NOMO-1 (cell line): ENCODE data around the gene PSMD13.

Source experiments
- DNase-seq, 2 experiments: peaks; one replicate each; lab custom pipeline; 2025; ENCODE audit not compliant: unreplicated experiment in 2 of 2; lab: John Stamatoyannopoulos, UW

Gene PSMD13

DNA sequence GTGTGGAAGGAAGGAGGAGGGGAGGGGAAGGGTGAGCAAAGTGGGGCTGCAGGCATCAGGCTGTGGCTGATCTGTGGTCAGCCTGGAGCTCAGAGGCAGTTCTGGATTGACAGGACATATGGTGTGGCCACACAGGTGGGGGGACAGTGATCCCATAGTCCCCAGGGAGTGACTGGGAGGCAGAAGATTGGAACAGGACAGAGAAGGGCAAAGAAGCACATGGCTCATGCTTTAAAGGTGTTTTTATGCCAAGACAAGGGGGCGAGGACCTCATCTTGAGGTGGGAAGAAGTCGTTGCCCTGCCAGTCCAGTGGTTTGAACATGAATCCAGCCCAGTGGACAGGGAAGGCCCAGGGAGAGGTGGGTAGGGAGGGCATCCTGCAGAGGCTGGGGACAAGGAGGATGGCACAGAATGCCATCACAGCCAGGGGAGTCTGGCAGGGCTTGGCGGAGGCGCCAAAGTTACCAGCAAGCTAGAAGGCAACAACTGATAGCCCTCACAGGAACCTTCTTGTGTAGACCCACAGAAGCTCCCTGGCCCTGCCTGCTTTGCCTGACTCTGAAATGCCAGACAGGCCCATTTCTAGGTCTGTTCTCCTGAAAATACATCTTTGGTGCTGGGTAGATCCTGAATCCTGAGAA lies 32.7 kb upstream of the PSMD13 start:
- DNase-seq, result no peak

DNA sequence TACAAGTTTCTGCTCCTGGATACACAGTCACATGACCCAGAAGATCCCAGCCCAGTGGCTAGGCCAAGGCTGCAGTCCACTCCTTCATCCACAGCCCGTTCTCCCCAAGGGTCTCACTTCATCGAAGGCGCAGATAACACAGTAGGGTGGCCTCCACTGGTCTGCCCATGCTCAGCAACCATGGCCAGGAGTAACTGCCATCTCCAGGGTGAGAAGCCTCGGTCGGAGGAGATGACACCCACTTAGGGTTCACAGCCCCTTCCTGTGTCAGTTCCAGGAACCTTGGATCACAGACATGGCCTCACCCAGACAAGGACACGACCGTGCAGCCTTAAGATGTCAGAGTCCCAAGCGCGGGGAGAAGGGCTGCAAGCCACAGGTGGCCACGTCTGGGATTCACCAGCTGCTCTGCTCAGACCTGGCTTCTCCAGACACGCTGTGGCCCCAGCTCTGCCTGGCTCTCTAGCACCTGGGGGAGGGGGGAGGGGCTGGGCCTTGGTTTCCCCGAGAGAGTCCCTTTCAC lies 32.1 kb upstream of the PSMD13 start:
- no peak for DNase-seq

DNA sequence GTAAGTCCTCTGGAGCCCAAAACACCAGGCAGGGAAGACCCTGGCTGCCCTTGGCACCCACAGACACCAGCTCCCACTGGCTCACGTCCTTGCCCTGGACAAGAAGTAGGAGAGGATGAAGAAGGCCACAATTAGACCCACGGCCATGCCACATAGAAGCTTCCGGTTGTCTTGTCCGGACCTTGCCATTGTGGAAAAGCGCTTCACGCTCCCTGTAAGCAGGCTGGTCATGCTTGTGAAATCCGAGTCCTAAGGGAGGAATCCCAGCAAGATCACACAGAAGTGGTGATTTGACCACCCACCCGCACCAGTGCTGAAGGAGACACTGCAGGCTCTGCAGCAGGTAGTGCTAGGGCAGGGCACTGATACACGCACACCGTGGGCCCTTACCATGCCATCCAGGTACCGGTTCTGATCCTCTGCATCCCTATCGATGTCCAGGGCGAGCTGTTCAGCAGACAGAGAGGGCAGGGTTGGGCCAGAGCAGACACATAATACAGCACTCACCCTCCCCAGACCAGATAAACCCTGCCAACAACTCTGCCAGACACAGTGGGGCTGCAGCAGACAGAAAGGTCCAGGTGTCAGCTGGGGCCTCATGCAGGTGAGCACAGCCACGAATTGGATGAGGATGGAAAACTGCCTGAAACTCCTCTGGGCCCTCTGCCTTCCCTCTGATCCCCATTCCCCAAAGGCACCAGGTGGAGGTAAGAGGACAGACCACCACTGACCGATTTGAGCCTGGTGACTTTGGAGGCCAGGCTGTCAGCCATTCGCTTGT lies 31.4 kb upstream of the PSMD13 start:
- DNase-seq, result no peak

DNA sequence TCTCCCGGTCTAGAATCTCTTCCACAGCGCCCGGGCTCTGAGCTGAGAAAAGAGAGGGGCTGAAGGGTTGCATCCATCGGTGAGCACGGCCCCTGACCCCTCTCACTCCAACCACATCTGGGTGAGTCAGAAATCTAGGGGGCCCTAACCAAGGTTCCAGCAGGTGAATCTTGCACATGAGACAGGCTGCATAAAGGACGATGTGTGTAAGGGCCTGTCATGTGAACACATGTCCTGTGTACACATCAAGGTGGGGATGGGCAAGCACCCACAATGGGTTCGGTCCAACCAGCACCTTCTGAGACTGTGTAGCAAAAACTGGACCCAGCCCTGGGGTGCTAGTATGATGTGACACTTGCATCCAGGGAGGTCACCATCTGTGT lies 30.8 kb upstream of the PSMD13 start:
- no peak for DNase-seq

DNA sequence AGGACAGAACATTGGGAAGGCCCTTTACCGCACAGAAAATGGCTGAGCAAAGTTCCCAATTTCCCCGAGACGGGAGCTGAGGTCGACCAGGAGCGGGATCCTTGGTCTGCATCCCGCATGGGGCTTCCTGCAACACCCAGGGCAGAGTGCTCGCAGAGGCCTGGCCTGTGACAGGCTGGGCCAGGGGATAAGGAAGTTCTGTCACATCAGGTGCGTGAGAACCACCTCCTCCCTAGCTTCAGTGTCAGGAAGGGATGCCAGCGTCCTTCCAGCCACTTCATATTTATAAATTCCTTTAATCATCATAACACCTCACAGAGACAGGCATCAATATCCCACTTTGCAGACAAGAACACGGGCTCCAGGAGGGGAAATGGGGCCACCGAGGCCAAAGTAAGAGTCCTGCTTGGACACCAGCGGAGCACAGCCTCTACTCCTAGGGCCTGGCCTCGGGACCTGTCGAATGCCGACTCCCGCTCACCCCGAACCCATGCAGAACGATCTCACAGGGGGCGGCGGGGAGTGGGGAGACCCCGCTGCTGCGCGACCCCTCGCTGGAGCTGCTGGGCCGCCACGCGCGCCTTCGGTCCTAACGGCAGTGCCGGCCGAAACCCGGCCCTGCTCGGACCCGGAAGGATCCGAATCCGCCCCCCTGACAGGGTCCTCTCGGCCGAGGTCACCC lies 30.1 kb upstream of the PSMD13 start:
- peak; percentile 18 to 24 for DNase-seq

DNA sequence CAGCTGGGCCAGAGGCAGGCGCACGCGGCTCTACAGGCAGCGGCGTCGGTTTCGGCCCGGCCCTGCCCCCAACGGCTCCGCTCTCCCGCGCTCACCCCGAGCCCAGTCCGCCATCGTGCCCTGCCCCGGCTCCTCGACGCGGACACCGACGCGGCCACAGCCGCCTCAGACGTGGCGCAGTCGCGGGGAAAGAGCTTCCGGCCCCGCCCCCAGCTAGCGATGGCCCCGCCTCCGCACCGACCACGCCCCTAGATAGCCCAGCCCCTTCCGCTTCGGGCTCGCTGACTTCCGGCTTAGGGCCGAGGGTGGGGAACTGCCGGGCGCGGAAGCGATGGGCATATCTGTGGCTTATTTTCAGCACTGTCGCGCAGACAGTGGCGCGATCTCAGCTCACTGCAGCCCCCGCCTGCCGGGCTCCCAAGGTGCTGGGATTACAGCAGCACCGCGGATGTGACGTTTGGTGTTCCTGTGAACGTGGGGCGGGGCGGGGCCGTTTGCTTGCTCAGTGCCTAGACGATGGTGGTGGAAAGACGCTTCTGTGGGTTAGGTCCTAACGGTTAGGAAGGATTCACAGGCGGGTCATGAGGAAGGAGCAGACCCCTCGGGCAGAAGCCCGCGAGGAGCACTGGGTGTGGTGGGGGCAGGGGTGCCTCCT lies 29.4 kb upstream of the PSMD13 start, which contains the start of the genes BET1L and RIC8A:
TSS of gene BET1L (minus strand) at position 192 of the 655 bp plus-strand sequence. CDS start at position 114, 78 bp downstream.
TSS of gene RIC8A (plus strand) at position 501 of the 655 bp plus-strand sequence. CDS start 1,147 bp downstream, outside the sequence.
- DNase-seq, result peak; percentile 97 to 98

DNA sequence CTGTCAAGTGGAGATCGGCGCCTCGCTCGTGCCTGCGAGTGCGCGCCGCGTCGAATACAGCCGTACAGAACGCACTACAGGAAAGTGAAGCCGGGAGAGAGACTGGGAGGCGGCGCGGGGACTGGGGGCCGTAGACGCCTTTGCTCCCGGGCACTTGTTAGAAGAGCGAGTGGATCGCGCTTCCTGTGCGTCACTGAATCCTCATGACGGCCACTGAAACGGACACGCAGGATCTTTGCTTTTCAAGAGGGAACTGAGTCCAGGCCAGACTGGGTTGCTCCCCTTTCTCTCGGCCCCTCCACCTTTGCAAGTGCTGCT lies 29.0 kb upstream of the PSMD13 start:
- no peak for DNase-seq

DNA sequence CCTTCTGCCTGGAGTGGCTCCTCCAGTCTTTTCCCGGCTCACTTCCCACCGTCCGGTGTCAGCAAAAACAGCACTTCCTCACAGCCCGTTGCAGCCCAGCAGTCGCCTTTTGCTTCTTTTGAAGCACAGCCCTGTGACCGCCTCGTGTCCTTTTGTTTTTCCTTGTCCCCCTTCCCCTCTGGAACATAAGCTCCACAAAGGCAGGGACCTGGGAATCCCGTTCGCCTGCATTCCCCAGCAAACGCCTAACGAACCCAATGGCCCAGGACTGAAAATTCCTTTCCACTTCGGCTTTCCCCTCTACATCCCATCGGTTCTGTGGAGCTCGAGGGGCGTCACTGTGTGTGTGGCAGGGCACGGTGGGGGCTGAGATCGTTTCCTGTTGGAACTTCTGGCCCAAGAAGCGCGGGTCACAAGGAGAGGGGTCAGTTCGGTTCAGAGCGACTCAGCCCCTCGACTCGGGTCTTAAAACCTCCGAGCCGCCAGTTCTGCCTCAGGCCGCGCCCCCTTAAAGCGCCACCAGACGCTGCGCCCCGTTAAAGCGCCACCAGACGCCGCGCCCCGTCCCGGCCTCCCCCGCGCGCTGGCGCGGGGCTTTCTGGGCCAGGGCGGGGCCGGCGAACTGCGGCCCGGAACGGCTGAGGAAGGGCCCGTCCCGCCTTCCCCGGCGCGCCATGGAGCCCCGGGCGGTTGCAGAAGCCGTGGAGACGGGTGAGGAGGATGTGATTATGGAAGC lies 28.4 kb upstream of the PSMD13 start:
- DNase-seq, result peak; percentile 81 to 90

DNA sequence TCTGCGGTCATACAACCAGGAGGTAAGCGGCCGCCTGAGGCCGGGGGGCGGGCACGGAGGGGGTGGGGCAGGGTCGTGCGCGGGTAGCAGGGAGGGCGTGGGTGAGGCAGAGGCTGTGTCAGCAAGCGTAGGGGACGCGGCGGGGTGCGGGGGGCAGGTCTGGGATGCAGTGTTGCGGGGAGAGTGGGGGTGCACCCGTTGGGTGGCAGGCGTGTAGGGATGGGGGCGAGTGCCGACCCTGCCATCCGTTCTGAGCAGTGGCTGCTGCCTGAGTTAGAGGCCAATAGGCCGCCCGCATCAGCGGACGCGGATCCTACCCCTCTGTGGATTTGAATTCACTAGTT lies 27.9 kb upstream of the PSMD13 start:
- DNase-seq, result no peak

DNA sequence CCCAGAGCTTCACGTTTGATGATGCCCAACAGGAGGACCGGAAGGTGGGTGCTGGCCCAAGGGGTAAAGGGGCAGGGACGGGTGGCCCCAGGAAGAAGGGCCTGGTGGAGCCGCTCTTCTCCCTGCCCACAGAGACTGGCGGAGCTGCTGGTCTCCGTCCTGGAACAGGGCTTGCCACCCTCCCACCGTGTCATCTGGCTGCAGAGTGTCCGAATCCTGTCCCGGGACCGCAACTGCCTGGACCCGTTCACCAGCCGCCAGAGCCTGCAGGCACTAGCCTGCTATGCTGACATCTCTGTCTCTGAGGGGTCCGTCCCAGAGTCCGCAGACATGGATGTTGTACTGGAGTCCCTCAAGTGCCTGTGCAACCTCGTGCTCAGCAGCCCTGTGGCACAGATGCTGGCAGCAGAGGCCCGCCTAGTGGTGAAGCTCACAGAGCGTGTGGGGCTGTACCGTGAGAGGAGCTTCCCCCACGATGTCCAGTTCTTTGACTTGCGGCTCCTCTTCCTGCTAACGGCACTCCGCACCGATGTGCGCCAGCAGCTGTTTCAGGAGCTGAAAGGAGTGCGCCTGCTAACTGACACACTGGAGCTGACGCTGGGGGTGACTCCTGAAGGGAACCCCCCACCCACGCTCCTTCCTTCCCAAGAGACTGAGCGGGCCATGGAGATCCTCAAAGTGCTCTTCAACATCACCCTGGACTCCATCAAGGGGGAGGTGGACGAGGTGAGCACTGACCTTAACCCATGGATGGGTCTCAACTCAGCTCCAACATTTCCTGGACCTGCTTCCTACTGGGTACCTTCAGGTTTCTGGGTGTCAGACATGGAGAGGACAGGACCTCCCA lies 27.3 kb upstream of the PSMD13 start:
- DNase-seq, result no peak

DNA sequence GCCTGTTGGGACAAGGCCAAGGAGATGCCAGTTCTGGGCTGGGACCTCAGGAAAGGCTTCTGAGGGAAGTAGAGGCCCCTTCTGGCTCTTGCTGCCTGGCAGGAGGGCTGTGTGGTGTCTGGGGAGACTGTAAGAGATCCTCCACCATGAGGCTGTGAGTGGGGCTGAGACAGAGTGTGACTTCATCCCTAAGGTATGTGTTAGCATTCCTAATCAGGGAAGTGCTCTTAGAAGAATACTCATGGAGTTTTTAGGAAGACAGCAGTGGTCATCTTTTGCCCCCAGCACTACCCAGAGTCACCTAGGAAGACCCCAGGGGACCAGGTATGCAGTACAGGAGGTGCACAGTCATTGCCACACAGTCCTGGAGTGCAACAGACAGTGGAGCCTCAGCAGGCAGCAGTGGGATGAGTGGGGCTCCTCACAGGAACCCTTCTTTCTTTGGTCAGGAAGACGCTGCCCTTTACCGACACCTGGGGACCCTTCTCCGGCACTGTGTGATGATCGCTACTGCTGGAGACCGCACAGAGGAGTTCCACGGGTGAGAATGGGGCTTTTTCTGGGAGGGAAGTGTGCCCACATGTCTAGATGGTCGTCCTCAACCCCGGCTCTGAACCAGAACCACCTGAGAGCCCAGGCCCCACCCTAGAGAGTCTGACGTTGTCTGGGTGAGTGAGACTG lies 26.5 kb upstream of the PSMD13 start:
- no peak for DNase-seq

DNA sequence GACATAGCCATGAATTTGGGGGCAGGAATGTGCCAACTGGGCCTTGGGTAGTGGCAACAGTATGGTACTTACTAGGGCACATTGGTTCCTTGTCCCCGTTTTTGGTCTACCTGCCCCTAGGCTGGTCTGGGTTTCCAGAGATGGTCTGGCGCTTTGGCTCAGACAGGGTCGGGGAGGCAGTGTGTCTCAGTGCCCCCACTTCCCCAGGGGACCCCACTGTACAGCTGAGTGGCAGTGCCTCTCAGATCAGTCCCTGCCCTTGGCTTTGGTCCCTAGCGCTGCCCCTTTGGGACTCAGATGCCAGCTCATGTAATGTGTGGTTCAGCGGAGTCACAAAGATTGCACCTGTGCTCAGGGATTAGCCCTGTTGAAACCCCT lies 26.0 kb upstream of the PSMD13 start:
- no peak for DNase-seq

DNA sequence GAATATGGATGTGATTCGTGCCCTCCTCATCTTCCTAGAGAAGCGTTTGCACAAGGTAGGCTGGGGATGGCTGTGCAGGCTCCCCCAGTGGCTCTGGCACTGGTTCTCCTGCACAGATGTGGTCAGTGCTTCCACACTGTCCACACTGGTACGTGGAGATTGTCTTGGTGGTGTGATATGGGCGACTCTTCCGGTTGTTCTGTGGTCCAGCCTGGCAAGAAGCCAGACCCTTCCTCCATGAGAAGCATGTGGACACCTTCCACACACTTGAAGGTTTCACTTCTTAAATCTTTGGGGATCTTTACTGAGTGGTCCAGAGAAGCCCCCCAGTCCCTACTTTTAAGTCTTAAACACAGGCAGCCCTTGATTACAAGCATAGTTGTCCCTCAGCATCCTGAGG lies 25.5 kb upstream of the PSMD13 start:
- DNase-seq, result no peak

DNA sequence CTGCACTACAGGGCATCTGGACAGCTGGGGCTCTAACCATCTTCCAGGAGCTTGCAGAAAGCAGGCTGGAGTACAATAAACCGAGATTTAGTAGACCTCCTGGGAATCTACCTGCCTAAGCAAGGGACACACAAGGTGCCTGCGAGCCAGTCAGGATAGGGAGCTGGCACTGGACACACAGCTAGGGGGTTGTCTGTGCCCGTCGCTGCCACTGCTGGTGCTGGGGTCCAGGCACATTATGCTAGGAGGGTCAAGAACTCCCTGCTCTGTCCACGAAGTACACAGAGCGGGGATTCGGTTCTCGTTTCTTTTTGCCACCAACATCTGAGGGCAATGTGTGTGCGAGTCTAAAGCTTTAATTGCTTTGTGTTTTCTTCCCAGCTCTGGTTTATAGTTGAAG lies 25.0 kb upstream of the PSMD13 start:
- no peak for DNase-seq

DNA sequence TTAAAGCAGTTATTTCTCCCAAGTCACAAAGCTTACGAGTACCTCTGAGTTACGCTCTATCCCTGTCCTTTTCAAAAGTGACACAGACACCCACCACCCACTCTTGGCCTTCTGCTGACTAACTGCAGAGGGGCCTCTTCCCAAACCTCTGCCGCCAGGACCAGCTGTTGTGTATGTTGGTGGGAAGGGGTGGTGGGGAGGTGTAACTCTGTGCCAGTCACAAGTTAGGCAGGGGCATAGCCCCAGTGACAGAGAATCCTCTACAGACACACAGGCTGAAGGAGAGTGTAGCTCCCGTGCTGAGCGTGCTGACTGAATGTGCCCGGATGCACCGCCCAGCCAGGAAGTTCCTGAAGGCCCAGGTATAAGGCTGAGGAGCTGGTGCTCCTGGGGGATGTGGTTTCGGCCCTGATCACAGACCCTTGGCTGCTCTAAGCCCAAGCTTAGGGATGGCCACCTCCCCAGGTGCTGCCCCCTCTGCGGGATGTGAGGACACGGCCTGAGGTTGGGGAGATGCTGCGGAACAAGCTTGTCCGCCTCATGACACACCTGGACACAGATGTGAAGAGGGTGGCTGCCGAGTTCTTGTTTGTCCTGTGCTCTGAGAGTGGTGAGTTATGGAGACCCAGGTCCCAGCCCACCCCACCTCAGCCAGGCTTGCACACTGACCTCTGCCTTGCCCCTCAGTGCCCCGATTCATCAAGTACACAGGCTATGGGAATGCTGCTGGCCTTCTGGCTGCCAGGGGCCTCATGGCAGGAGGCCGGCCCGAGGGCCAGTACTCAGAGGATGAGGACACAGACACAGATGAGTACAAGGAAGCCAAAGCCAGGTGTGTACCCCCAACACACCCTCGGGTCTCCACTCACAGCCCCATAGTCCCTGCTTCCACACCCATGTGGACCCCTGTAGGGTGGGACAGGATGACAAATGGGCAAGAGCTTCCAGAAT lies 24.4 kb upstream of the PSMD13 start:
- no peak for DNase-seq

DNA sequence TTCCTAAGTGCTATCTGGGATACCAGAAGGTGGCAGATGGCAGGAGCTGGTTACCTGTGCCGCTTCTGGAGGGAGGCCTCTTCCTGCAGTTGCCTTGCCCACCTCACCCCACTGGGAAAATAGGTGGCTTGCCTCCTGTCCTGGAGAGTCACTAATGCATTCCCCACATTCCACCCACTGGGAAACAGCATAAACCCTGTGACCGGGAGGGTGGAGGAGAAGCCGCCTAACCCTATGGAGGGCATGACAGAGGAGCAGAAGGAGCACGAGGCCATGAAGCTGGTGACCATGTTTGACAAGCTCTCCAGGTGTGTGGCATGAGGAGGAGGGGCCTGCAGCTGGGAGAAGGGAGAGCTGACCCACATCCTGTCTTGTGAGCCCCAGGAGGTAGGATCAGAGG lies 23.7 kb upstream of the PSMD13 start:
- no peak for DNase-seq

DNA sequence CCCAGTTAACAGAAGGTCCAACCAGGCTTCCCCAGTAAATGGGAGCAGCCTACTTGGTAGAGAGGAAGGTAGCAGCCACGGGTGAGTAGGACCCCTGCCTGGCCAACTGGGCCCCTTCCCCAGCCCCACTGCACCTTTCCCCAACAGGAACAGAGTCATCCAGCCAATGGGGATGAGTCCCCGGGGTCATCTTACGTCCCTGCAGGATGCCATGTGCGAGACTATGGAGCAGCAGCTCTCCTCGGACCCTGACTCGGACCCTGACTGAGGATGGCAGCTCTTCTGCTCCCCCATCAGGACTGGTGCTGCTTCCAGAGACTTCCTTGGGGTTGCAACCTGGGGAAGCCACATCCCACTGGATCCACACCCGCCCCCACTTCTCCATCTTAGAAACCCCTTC lies 22.7 kb upstream of the PSMD13 start:
- DNase-seq, result no peak

DNA sequence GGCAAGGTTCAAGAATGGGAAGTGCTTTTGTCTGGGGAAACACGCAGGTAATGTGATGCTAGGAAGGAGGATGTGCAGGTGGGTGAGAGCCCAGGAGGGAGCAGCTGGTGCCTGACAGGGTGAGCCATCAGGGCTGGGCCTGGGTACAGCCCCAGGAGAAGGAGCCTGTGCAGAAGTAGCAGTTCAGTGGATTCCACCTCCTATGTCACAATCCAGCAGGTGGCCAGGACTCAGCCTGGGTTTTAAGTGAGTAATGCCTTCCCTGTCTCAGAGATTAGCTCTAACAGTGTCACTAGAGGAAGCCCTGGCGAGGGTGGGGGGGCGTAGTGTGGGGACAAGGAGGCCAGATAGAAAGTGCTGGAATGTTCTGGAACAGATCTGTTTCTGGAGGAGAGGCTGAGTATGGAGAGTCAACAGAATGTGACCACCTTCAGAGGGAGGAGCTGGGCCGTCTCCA lies 21.2 kb upstream of the PSMD13 start:
- no peak for DNase-seq
